ENCODE results near the gene ARL9.

- TF ChIP-seq CTCF (IDR thresholded peaks at IDR 0.05) (no peak), POLR2A (IDR thresholded peaks at IDR 0.05) (no peak), EP300 (IDR thresholded peaks at IDR 0.05) (no peak)
Measured at GRCh38 chr4:56468097-56468422, 37.5 kb upstream of the ARL9 start.
